Measurements from ENCODE around the gene PARVB.
A peak's percentile ranks its signal among the peaks of the same experiment; 100 is the strongest.
"Not testable (repeated sequence)": the region's sequence is repeated elsewhere in the genome, so short reads cannot be mapped to it uniquely, and the experiment has no call there.

The PARVB gene

DNA sequence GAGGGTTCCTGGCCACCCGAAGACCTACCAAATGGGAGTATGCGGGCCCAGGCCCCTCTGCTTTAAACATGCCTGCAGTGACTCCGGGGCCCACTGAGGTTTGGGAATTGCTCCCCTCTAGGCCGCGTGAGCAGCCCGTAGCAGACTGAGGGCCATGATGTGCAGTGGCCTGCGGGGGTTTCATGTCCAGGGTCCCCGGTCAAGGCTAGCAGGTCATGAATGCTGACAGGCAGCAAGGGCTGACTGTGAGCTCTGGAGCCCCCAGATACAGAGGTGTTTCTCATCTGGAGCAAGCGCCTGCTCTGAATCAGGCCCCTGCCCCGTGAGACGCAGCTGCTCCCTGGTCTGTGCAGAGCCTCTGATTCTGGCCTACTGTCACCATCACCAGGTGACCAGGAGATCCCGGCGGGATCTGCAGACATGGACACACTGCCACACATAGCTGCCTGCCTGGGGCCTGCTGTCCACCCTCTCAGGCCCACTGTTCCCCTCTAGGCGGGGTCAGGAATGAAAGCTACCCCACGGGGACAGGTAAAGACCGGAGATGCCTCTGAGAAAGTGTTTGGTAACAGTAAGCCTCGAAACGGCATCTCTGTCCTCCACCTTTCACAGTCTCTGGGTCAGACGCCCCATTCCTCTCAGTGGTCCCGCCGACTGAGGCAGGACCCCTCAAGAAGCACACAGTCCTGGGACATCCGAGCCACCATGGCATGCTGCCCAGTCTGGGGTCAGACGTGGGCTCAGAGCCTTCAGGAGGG, 73.3 kb downstream of the PARVB start:
- Histone ChIP-seq H3K4me3 (no peak overlapping the region), H3K4me1 (no peaks in the 10 kb centered on the region), H3K36me3 (replicated peaks) (peaks cover 24% of the 10 kb centered on the region), H3K9me3 (no peaks in the 10 kb centered on the region), H3K27me3 (ENCODE audit: low read depth) (no peaks in the 10 kb centered on the region)
- no peak for DNase-seq (ENCODE audit: low spot score in 2 of 2)
- in situ Hi-C loops (cut with MboI; ENCODE audit: low sequenced_read_pairs): no loop called here

DNA sequence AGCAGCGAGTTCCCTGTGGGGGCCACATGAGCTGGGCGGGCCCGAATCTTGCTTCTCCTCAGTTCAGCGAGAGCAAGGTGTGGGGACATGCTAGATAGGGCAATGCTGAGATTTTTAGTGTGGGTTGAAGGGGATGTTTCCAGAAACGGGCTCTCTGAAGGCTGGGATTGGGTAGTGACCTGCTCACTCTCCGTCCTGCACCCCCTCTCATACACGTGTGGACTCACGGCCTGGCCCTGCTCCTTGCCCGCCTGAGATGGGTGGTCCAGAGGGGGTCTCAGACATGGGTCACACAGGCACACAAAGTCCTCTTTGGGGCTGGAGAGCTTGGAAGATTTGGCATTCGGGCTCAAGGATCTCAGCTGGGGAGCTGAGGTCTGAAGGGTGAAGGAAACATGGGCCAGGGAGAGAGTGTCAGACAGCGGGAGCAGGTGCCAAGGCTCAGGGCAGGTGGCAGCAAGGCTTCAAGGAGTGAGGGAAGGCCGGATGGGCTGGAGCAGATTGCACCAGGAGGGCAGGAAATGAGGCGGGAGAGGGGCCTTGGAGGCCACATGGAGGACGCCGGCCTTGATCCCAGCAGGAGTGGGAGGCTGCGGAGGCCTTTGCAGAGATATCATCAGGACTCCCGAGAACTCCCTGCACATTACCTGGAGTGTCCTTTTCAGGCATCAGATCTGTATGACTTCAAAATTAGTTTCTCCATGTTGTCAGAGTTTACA, 74.1 kb downstream of the PARVB start:
- in situ Hi-C loops (cut with MboI; ENCODE audit: low sequenced_read_pairs): no loop called here
- no peaks in the 10 kb centered on the region for H3K9me3 ChIP-seq
- no peak for DNase-seq (ENCODE audit: low spot score in 2 of 2)
- H3K27me3 ChIP-seq (ENCODE audit: low read depth): no peaks in the 10 kb centered on the region
- peaks cover 24% of the 10 kb centered on the region for H3K36me3 ChIP-seq (replicated peaks)
- no peaks in the 10 kb centered on the region for H3K4me1 ChIP-seq
- no peak overlapping the region for H3K4me3 ChIP-seq

DNA sequence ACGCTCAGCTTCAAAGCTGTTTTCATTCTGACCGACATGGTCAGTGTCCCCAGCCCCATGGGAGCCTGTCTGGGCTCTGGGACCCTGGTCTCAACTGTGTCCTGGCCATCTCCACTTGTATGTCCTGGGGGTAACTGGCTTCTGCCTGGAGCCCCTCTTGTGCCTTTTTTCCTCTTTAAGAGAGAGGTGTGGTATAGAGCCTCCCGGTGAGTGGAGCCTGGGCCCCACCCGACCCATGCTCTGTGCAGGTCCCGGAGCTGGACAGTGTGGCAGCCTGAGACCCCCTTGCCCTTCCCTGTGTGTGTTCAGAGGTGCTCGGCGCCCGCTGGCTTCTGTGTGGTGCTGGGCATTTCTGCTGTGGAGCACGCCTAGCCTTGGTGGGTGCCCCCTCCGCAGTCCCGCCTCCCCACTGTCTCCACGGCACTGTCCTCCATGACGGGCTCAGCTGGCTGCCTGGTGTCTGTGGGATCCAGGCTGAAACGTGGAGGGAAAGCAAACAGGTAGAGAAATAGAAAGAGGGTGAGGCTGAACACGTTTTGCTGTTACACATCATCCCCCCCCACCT, 74.9 kb downstream of the PARVB start:
- Histone ChIP-seq H3K4me1 (no peaks in the 10 kb centered on the region), H3K36me3 (replicated peaks) (peaks cover 25% of the 10 kb centered on the region), H3K9me3 (no peaks in the 10 kb centered on the region), H3K27me3 (ENCODE audit: low read depth) (no peaks in the 10 kb centered on the region), H3K4me3 (no peak overlapping the region)
- DNase-seq (ENCODE audit: low spot score in 2 of 2): no peak
- in situ Hi-C loops (cut with MboI; ENCODE audit: low sequenced_read_pairs): no loop called here

DNA sequence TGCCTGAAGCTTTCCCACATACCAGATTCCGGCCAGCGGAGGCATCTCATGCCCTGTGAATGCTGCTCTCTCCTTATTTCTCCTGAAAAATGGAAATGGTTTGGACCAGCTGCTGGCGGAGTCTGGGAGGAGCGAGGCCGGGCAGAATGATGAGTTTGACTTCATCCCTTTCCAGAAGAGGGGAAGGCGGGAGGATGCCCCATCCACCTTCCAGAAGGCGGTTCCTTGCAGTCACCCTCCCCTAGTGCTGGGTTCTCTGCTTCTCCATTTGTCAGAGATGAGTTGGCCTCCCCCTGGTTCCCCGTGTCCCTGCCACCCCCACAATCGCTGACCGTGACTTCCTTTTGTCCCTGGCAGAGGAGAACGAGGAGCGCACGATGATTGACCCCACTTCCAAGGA, 75.6 kb downstream of the PARVB start:
- H3K9me3 ChIP-seq: no peaks in the 10 kb centered on the region
- H3K27me3 ChIP-seq (ENCODE audit: low read depth): no peaks in the 10 kb centered on the region
- H3K36me3 ChIP-seq (replicated peaks): peaks cover 19% of the 10 kb centered on the region
- H3K4me3 ChIP-seq: no peak overlapping the region
- in situ Hi-C loops (cut with MboI; ENCODE audit: low sequenced_read_pairs): no loop called here
- no peak for DNase-seq (ENCODE audit: low spot score in 2 of 2)
- H3K4me1 ChIP-seq: no peaks in the 10 kb centered on the region

DNA sequence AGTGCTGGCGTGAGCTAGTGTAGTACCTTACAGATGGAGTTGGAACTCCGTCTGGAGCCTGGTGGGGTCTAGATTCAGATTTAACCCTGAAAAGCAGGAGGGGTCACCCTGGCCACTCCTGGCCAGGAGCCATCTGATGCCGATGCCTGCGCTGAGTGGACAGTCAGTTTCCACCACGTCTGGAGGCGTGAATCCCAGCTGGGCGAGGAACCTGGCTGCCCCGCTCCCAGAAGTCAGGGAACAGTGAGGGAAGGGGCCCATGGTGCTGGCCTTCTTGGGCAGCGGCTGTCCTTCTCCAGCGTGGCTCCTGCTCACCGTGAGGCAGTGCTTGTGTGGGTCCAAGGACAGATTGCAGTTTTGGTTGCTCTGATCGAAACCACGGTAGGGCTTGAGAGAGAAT, 76.3 kb downstream of the PARVB start:
- Histone ChIP-seq H3K27me3 (ENCODE audit: low read depth) (no peaks in the 10 kb centered on the region), H3K4me1 (no peaks in the 10 kb centered on the region), H3K4me3 (no peak overlapping the region), H3K36me3 (replicated peaks) (peaks cover 14% of the 10 kb centered on the region), H3K9me3 (no peaks in the 10 kb centered on the region)
- in situ Hi-C loops (cut with MboI; ENCODE audit: low sequenced_read_pairs): no loop called here
- DNase-seq (ENCODE audit: low spot score in 2 of 2): no peak

DNA sequence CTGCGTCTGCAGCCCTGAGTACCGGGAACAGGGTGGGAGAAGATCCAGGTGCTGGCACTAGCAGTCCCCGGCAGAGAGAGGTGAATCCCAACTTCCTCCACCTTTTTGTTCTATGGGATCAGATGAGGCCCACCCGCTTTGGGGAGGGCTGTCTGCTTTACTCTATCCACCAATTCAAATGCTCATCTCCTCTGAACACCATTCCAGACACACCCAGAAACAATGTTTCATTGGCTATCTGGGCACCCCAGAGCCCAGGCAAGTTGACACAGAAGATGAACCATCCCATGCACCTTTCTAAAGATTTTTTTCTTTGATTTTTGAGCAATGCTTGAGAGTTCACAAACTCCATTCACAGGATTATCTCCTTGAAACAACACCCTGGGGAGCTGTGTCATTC, 78.0 kb downstream of the PARVB start:
- Histone ChIP-seq H3K27me3 (ENCODE audit: low read depth) (no peaks in the 10 kb centered on the region), H3K36me3 (replicated peaks) (peaks cover 10% of the 10 kb centered on the region; the same call in 1 of the 2 replicates), H3K9me3 (no peaks in the 10 kb centered on the region), H3K4me3 (no peak overlapping the region), H3K4me1 (peaks cover 10% of the 10 kb centered on the region)
- in situ Hi-C loops (cut with MboI; ENCODE audit: low sequenced_read_pairs): no loop called here
- no peak for DNase-seq (ENCODE audit: low spot score in 2 of 2)

DNA sequence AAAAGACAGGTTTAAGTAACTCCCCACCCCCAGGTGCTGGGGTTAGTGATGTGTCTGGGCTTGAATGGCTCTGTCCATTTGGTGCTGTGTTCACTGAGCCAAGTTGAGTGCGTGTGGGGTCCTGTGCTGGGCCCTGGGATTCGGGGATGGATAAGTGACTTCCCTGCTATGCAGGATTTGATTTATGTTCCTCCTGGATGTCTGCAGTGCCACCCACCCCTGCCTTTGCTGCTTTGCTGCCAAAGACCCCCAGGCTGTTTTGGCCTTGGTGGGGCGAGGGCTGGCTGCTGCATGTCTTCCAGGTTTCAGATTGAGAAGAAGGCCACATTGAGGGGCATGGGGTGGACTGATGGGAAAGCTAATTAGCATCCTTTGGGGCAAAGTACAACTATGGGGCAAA, 78.8 kb downstream of the PARVB start:
- in situ Hi-C loops (cut with MboI; ENCODE audit: low sequenced_read_pairs): no loop called here
- no peaks in the 10 kb centered on the region for H3K9me3 ChIP-seq
- peaks cover 15% of the 10 kb centered on the region for H3K4me1 ChIP-seq
- no peak for DNase-seq (ENCODE audit: low spot score in 2 of 2)
- H3K4me3 ChIP-seq: no peak overlapping the region
- H3K27me3 ChIP-seq (ENCODE audit: low read depth): no peaks in the 10 kb centered on the region
- peaks cover 10% of the 10 kb centered on the region; the same call in 1 of the 2 replicates for H3K36me3 ChIP-seq (replicated peaks)

DNA sequence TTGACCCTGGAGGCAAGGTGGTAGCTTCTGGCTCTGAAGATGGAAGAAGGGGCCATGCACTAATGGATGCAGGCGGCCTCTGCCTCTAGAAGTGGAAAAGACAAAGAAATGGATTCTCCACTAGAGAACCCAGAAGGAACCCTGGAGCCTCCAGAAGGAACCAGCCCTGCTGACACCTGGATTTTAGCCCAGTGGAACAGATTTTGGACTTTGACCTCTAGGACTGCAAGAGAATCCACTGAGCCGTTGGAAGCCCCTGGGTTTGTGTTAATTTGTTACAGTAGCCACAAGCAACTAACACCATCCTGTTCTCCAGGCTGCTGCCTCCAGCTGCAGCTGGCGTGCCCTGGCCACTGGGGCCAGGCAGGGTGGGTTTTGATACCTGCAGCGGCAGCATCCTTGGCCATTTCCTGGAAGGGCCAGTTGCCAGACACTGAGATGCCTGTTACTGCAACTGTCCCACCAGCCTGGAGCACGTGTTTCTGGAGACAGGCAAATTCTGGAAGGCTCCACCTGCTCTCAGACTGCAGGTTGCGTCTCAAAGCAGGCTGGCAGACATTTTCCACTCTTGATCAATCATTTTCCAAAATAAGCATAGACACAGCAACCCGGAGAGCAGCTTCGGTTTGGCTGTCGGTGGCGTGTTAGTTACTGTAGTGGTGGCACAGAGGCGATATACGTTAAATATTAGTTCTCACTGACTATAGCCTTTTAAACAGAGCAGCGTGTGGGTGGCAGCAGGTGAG, 79.8 kb downstream of the PARVB start:
- Histone ChIP-seq H3K9me3 (no peaks in the 10 kb centered on the region), H3K36me3 (replicated peaks) (peaks cover 10% of the 10 kb centered on the region; the same call in 1 of the 2 replicates), H3K27me3 (ENCODE audit: low read depth) (no peaks in the 10 kb centered on the region), H3K4me1 (peaks cover 24% of the 10 kb centered on the region), H3K4me3 (no peak overlapping the region)
- no peak for DNase-seq (ENCODE audit: low spot score in 2 of 2)
- in situ Hi-C loops (cut with MboI; ENCODE audit: low sequenced_read_pairs): no loop called here

DNA sequence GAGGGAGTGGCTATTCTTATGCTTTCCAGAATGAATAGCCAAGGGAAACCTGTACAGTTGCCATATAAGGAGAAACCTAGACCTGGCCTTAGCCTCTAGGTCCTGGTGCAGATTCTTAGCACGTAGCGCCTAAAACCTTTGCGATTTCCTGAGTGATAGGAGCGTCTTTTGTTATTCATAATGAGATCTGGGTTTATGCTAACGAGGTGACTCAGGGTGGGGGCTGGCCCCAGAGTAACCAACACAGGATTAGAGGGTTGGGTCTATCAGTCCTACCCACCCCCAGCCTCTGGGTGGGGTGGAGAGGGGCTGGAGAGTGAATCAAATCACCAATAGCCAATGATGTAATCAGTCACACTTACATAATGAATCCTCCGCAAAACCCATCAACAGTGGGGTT, 83.2 kb downstream of the PARVB start:
- Histone ChIP-seq H3K9me3 (no peaks in the 10 kb centered on the region), H3K27me3 (ENCODE audit: low read depth) (no peaks in the 10 kb centered on the region), H3K4me3 (no peak overlapping the region), H3K4me1 (peaks cover 30% of the 10 kb centered on the region), H3K36me3 (replicated peaks) (peaks cover 6% of the 10 kb centered on the region; the same call in 1 of the 2 replicates)
- in situ Hi-C loops (cut with MboI; ENCODE audit: low sequenced_read_pairs): no loop called here
- DNase-seq (ENCODE audit: low spot score in 2 of 2): peak; percentile 85 to 91

DNA sequence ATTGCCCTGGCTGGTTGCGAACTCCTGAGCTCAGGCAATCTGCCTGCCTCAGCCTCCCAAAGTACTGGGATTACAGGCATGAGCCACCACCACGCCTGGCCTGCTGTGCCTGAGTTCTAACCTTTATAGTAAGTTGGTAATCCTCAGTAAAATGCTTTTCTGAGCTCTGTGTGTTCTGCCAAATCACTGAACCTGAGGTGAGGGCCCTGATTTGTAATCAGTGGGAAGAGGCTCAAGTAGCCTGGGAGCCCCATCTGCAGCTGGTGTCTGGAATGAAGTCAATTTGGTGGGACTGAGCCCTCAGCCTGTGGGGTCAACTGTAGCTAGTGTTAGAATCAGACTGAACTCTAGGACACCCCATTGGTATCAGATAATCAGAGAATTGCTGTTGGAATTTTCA, 84.0 kb downstream of the PARVB start:
- Histone ChIP-seq H3K4me1 (peaks cover 30% of the 10 kb centered on the region), H3K9me3 (no peaks in the 10 kb centered on the region), H3K4me3 (no peak overlapping the region), H3K36me3 (replicated peaks) (peaks cover 6% of the 10 kb centered on the region; the same call in 1 of the 2 replicates), H3K27me3 (ENCODE audit: low read depth) (no peaks in the 10 kb centered on the region)
- in situ Hi-C loops (cut with MboI; ENCODE audit: low sequenced_read_pairs): no loop called here
- peak; percentile 6 to 34 for DNase-seq (ENCODE audit: low spot score in 2 of 2)

DNA sequence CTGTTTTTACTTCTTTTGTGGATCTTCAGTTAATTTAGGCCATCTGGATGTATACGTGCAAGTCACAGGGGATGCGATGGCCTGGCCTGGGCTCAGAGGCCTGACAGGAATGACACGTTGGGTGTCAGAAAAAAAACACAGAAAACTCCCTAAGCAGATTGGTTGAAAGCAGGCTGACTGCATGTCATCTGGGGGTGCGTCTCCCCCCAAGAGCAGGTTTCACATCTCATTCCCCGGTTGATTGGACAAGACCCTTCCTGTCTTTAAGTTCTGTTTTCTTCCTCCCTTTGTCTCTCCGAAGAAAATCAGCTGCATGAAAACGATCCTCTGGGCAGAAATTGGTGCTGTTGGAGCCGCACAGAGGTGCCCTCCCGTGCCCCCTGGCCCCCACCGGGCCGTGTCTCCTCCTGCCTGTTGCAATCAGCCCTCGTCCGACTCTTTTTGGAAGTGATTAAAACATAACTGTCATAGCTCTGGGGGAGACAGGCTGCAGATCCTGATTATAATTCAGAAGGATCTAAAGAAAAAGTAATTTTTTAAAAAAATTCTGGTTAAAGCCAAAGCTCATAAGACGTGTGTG, 84.8 kb downstream of the PARVB start:
- H3K4me1 ChIP-seq: peaks cover 30% of the 10 kb centered on the region
- no peak overlapping the region for H3K4me3 ChIP-seq
- H3K9me3 ChIP-seq: no peaks in the 10 kb centered on the region
- peak; percentile 8 to 34 for DNase-seq (ENCODE audit: low spot score in 2 of 2)
- in situ Hi-C loops (cut with MboI; ENCODE audit: low sequenced_read_pairs): no loop called here
- H3K36me3 ChIP-seq (replicated peaks): peaks cover 2% of the 10 kb centered on the region; the same call in 1 of the 2 replicates
- no peaks in the 10 kb centered on the region for H3K27me3 ChIP-seq (ENCODE audit: low read depth)

DNA sequence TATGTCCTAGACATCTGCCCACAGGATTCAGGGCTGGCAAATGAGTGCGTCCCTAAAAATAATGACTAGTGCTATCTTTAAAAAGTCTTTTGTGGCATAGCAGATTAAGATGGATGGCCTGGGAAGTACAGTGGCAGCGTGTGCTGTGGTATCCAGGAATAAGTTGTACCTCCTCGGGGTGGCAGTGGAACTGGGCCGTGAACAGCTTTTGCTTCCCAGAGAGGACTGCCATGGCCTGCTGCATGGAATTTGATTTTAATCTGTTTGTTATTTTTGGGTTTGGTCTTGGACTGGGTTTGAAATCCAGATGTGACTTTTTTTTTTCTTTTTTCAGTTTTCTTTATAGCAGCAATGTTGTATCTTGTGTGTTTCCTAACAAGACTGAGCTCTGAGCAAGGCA, 85.3 kb downstream of the PARVB start:
- Histone ChIP-seq H3K4me3 (no peak overlapping the region), H3K4me1 (peaks cover 30% of the 10 kb centered on the region), H3K9me3 (no peaks in the 10 kb centered on the region), H3K36me3 (replicated peaks) (no peaks in the 10 kb centered on the region), H3K27me3 (ENCODE audit: low read depth) (no peaks in the 10 kb centered on the region)
- in situ Hi-C loops (cut with MboI; ENCODE audit: low sequenced_read_pairs): no loop called here
- no peak for DNase-seq (ENCODE audit: low spot score in 2 of 2)

DNA sequence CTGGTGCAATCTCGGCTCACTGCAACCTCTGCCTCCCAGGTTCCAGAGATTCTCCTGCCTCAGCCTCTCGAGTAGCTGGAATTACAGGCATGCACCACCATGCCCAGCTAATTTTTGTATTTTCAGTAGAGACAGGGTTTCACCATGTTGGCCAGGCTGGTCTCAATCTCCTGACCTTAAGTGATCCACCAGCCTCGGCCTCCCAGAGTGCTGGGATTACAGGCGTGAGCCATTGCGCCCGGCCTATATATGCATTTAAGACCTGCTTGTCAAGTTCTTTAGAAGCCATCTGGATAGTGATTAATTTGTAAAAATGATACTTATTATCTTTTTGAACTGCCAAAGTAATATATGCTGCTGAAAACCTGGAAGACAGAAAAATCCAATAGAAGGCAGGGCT, 86.6 kb downstream of the PARVB start:
- H3K36me3 ChIP-seq (replicated peaks); in situ Hi-C loops (cut with MboI; ENCODE audit: low sequenced_read_pairs); DNase-seq (ENCODE audit: low spot score in 2 of 2); H3K4me3 ChIP-seq; H3K9me3 ChIP-seq; H3K27me3 ChIP-seq (ENCODE audit: low read depth): not testable (repeated sequence)
- H3K4me1 ChIP-seq: peaks cover 30% of the 10 kb centered on the region
